Measurements from ENCODE around the gene KLF15.

DNA sequence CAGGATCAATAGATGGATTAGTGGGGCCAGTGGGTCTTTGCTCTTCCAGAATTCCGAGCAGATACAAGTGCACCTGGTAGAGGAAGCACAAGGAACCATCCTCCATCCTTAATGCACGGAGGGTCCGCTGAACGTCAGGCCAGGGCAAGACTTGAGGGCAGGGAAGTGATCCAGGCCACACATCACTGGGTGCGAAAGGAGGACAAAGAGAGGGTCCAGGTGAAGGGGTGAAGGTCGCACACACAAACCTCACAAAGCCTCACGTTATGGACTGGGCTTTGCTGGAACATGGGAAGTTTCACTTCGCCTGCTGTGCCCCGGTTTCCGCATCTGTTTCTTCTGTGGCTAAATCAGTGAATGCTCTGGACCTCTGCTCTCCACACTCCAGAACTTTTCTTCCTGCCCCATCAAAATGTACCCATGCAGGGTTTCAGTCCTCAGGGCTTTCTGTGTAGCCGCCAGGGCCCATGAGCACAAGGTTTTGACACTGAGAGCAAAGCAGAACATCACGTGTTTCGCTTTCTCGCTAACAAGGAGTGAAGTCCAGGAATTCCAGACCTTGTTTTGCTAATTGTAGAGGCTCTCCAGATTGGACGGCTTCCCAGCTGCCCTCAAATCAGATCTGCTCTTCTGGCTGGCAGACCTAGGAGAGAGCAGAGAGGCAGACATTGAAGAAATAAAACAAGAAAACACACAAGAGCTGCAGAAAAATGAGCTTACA lies 56.3 kb downstream of the KLF15 start:
- TF ChIP-seq FOXP2 (optimal IDR thresholded peaks at IDR 0.05; ENCODE audit: control extremely low read depth, extremely low read length, insufficient read depth) (no peak), POLR2AphosphoS5 (IDR thresholded peaks at IDR 0.05; ENCODE audit: borderline replicate concordance, low read depth, low read length) (no peak), EZH2 (IDR thresholded peaks at IDR 0.05) (no peak)
